ENCODE results near the gene REL.
"Not testable (repeated sequence)": the region's sequence is repeated elsewhere in the genome, so short reads cannot be mapped to it uniquely, and the experiment has no call there.

Gene REL

DNA sequence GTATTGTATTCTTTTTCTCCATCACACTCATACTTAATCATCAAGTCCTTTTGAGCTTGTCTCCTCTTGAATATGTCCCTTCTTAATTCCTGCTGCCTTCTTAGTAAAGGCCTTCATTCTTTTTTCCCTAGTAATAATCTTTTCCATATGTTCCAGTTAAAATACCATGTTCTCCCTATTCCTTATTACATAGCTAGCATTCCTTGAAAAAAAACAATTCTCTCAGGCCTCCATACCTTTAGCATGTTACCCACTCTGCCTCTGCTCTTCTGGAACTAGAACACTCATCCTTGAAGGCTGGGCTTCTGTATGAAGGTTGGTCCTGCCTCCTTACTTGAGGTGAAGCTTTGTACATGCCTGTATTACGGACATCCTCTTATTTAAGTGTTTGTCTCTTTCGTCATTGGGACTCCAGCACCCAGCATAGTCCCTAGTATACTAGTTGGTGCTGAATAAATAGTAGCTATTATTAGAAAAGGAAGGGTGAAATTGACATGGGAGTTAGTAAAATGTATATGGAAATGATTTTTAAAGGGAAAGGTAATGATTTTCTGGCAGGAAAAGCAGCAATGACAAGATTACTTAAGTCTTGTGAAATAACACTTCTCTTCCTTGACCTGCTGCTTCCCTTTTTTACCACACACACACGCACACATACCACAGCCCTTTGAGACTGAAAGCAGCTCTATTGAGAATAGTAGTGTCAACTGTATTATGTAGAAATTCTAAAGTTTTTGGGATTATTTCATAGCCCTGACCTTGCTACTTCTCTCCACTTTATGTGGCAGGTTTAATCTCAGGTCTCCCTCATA is 45.6 kb downstream of the REL start:
- no peak for DNase-seq

- not testable (repeated sequence) for DNase-seq
These were observed 50.7 kb downstream of the REL start for GRCh38 chr2:60932061-60932460.

DNA sequence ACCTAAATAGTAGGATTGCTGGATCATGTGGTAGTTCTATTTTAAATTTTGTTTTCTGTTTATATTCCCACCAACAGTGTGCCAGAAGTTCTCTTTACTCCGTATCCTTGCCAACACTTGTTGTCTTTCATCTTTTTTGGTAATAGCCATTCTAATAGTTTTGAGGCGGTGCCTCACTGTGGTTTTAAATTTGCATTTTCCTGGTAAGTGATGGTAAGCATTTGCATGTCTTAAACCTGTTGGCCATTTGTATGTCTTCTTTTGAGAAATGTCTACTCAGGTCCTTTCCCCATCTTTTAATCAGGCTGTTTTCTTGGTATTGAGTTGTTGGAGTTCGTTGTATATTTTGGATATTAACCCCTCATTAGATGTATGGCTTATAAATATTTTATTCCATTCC is 51.6 kb downstream of the REL start:
- no peak for DNase-seq

GRCh38 chr2:60934165-60934722 is 52.9 kb downstream of the REL start:
- DNase-seq: no peak

- no peak for DNase-seq
These were observed 55.4 kb downstream of the REL start for GRCh38 chr2:60936757-60937156.

GRCh38 chr2:60938301-60938700 is 56.9 kb downstream of the REL start:
- no peak for DNase-seq

GRCh38 chr2:60939622-60940021 is 58.2 kb downstream of the REL start:
- no peak for DNase-seq

GRCh38 chr2:60945341-60945740 is 64.0 kb downstream of the REL start:
- peak; percentile 89 for DNase-seq

- DNase-seq: no peak
These were observed 65.7 kb downstream of the REL start for GRCh38 chr2:60947056-60947455.

DNA sequence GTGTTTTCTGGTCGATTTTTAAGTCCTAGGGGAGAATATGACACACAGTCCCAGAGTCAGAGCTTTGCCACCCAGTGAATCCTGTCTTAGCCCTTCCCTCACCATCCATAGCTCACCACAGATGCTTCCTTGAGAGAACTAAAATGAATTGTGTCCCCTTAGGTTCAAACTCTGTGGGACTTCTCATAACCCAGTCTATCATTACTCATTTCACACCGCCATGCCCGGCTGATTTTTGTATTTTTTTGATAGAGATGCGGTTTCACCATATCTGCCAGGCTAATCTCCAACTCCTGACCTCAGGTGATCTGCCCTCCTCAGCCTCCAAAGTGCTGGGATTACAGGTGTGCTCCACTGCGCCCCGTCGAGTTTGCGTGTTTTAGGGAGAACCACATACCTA is 66.8 kb downstream of the REL start:
- no peak for DNase-seq

DNA sequence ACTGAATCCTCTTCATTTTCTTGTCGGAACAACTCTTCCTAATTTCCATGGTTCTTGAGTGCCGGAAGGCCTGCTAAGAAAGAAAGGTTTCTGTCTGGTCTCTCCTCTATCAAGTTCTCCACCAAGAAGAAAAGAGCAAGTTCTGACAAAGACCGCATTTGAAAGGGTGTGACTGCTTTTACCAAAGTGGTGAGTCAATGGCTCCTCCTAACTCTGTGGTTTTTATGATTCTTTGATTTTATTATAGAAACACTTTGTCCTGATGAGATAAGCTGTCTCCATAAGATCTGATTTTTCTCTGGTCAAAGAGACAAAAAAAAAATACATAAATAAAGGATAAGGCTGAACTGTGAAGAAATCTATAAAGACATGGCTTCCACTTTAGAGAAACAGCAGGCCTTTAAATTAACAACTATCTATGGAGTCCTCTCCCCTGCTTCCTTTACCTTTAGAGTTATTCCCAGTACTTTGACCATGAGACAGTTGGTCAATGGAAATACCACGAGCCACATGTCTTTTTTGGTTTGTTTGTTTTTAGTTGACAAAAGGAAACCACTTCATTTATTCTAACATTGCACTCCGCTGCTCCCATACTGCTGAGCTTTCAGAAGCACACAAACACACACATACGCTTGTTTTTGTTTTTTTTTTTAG is 67.7 kb downstream of the REL start:
- no peak for DNase-seq

- DNase-seq: no peak
These were observed 72.8 kb downstream of the REL start for GRCh38 chr2:60954139-60954538.

GRCh38 chr2:60957224-60957623 is 75.8 kb downstream of the REL start:
- no peak for DNase-seq

DNA sequence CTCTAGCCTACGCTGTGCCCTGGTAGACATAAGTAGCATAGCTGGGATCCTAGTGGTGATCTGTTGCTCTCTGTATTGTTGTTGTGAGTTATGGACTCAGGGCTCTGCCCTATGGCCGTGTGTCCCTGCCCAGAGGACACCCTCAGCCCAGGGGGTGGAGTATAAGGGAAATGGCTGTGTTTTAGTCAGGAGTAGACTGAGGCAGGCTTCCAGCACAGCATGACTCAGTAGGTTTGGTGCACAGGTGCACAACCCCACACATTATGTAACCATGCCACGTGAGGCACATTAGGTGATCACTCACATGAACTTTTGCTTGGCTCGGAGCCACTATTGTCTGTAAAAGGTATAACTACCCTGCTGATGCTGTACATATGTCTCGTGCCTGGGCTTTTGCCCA is 76.3 kb downstream of the REL start:
- DNase-seq: no peak

DNA sequence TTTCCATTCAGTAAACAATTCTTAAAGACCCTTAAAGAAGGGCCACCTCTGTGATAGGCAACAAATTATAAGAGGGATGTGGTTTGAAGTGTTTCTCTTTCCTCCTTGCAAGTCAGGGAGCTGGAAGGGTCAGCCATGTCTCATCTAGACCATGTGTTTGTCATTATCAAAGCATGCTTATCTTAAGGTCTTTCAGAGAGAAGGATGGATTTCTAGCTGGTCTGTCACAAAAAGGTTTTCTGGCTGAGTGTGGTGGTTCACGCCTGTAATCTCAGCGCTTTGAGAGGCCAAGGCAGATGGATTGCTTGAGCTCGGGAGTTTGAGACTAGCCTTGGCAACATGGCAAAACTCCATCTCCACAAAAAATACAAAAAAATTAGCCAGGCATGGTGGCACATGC is 77.0 kb downstream of the REL start:
- no peak for DNase-seq

GRCh38 chr2:60958800-60959199 is 77.4 kb downstream of the REL start:
- no peak for DNase-seq

GRCh38 chr2:60959501-60959900 is 78.1 kb downstream of the REL start:
- DNase-seq: no peak

GRCh38 chr2:60960706-60961105 is 79.3 kb downstream of the REL start:
- DNase-seq: no peak

DNA sequence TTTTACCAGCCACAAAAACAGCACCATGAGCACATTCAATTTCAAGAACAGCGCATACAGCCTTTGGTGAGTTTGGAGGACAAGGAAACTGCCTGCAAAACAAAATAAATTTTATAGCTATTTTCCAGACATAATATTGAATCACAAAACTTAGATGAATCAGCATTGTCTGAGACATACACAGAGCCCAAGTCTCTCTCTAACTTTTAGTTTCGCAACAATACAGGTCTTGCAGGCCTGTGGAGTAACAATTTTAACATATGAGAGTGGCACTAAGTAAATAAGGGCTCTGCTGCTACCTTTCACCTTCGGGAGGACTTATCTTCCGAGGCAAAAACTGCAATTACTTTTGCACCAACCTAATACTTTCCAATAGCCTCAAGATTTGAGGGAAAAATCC is 80.1 kb downstream of the REL start:
- no peak for DNase-seq

GRCh38 chr2:60962528-60962927 is 81.2 kb downstream of the REL start:
- no peak for DNase-seq

- no peak for DNase-seq
These were observed 81.8 kb downstream of the REL start for GRCh38 chr2:60963190-60963589.

DNA sequence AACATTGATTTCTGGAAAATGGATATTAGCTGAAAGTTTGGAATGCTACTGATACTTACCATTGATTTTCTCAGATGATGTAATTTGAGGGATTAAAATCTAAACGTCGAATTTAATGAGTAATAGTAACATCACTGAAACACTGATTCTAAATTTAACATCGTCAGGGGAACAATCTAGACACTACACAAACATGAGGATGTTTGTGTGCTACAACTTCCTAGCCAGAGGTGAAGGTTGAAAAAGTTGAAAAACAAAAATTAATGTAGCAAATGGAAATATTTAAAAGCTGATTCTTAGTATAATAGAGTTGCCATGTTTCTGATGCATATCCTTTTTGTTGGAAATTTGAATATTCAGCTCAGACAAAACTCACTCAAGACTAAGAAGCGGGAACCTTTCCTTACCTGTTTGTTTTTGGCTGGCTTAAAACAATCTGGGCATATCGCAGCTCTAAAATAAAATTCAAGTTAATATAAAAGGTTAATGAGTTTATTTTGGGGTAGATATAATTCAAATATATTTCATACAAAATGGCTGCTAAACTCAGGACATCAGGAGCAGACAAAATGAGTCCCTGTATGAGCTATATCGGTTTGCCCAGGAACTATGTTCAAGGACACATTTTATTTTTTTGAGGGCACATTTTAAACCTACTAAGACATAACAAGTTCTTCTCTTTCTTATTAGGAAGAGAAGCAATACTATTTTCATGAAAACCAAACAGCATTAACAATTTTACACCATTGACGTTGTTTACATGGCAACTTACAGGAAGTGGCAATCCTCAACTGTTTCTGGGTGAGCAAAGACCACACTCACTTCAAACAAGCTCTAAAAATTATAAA is 83.5 kb downstream of the REL start:
- DNase-seq: no peak

DNA sequence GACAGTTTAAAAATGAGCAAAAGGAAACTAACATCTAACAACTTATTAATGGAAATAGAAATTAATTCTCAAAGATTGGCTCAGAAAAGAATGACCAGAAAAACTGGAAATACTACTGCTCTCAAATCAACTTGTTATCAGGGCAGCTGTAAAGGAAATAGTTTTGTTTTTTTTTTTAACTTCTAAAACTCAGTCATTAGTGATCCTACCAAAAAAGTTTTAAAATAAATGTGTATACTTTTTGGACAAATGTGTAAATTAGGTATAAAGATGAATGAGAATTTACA is 84.1 kb downstream of the REL start:
- DNase-seq: no peak

Measured in NCI-H82 (cell line).